Gastrocnemius medialis (tissue), 4 donors: ENCODE results near the gene CYFIP2.

Source experiments
- POLR2A ChIP-seq, 2 donors: fragments of 450-650 bp; IDR thresholded peaks; one replicate each; pipeline ENCODE4 v1.6.1; 2017; ENCODE audit warnings: antibody characterized with exemption in 2 of 2, mild to moderate bottlenecking in 2 of 2, moderate library complexity in 2 of 2
- TF ChIP-seq, protein P1 (sequence below), 5 experiments: fragments of 450-650 bp in 3 of 5; fragments of 200-600 bp in 2 of 5; sonication (generic) in 2 of 5; IDR thresholded peaks in 4 of 5; conservative IDR thresholded peaks in 1 of 5; 1 replicate in 4 of 5; 2 replicates in 1 of 5; pipeline ENCODE4 v1.5.1; 2016 to 2019; ENCODE audit warnings: antibody characterized with exemption in 5 of 5, mild to moderate bottlenecking in 3 of 5, moderate library complexity in 3 of 5

DNA sequence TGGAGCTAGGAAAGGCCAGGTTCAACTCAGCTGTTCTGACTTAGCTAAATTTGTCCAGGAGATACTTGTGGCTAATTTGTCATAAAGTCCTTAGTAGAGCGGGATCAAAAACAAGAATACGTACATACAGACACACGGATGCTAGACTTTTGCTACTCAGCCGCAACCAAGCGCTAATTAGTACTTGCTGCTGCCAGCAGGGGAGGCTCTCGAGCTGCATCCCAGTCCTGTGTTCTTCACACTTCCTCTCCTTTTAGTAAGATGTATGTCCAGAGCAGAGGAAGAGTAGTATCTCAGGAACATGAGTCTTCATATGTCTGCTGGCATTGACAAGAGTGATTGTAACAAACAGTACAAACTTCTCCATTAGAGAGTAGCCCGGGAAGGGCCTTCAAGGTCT, 58.3 kb downstream of the CYFIP2 start:
- TF ChIP-seq POLR2A (IDR thresholded peaks at IDR 0.05), result no peak
- TF ChIP-seq, protein P1, sequence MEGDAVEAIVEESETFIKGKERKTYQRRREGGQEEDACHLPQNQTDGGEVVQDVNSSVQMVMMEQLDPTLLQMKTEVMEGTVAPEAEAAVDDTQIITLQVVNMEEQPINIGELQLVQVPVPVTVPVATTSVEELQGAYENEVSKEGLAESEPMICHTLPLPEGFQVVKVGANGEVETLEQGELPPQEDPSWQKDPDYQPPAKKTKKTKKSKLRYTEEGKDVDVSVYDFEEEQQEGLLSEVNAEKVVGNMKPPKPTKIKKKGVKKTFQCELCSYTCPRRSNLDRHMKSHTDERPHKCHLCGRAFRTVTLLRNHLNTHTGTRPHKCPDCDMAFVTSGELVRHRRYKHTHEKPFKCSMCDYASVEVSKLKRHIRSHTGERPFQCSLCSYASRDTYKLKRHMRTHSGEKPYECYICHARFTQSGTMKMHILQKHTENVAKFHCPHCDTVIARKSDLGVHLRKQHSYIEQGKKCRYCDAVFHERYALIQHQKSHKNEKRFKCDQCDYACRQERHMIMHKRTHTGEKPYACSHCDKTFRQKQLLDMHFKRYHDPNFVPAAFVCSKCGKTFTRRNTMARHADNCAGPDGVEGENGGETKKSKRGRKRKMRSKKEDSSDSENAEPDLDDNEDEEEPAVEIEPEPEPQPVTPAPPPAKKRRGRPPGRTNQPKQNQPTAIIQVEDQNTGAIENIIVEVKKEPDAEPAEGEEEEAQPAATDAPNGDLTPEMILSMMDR (IDR thresholded peaks at IDR 0.05 in 4 of 5, conservative IDR thresholded peaks at IDR 0.05 in 1 of 5), result no peak
